Measurements from ENCODE around the gene RPL39L. TPM values are rescaled to one million over a fixed set of nuclear protein-coding genes. Genes with fewer than 3 reads are reported as not detected.

Gene RPL39L
- total and polyA plus RNA-seq, 10 of the 15 experiments (the other 5 are each of a cell fraction or from before 2014, with no cell fraction given) = 12.5 to 67.8 (median 31.3) TPM

DNA sequence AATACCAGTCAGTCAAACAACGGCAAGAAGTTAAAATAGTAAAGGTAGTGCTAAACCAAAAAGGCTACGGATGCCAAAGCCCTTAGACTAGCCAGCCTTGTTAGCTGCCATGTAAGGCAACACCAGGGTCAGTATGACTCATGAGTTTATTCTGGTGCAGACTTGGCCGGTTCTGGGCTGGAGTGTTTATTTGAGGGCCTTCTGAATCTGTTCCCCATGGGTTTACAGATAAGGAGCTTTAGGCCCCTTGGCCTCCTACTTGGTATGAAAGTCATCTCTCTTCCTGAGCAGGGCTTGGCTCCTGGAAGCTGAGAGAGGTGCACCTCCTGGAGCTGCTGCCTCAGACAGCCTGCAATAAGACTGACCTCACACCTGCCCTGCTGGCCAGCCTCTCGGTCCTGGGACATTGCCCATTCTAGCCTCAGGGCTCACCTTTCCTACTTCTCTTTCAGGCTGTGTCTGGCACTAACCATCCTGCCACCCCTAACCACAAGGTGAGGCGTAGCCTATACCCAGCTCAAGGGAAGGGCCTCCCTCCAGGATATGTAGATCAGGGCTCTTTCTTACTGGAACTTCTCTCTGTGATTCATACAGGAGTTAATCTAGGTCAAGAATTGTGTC, 47.6 kb upstream of the RPL39L start:
- Histone ChIP-seq H3K4me3 (no peak overlapping the region), H3K27ac (ENCODE audit: control insufficient read depth, insufficient read depth) (no peak overlapping the region), H4K20me1 (ENCODE audit: control insufficient read depth, insufficient read depth) (no peaks in the 10 kb centered on the region), H3K4me2 (ENCODE audit: control insufficient read depth, insufficient read depth) (no peak overlapping the region), H3K9ac (ENCODE audit: control insufficient read depth, insufficient read depth, low read length) (no peak overlapping the region), H3K4me1 (ENCODE audit: control insufficient read depth, insufficient read depth, low read length) (peaks cover 8% of the 10 kb centered on the region), H2AFZ (ENCODE audit: control insufficient read depth, low read depth, low read length) (no peak overlapping the region), H3K79me2 (ENCODE audit: control insufficient read depth, insufficient read depth, low read length) (no peaks in the 10 kb centered on the region), H3K9me3 (replicated peaks; ENCODE audit: control insufficient read depth, insufficient read depth, low read length) (no peaks in the 10 kb centered on the region; the same call in 2 of the 3 replicates), H3K27me3 (replicated peaks in 1 of 2; ENCODE audit: control insufficient read depth in 2 of 2, insufficient read depth in 2 of 2, low read length in 1 of 2) (no peaks in the 10 kb centered on the region; a peak in 1 of 4 replicates), H3K36me3 (ENCODE audit: control insufficient read depth in 2 of 2, insufficient read depth in 2 of 2, low read length in 1 of 2) (no peaks in the 10 kb centered on the region)
- peak; percentile 64 for ATAC-seq
- ChIA-PET CTCF (no interaction called here), RAD21 (ENCODE audit: unreplicated experiment) (no interaction called here), POLR2A (no interaction called here), SMC1A (ENCODE audit: uncharacterized antibody, unreplicated experiment) (no interaction called here)
- BruUV-seq (replicated peaks) = no TSS peak
- intact Hi-C loops (cut with micrococcal nuclease; ENCODE audit: unreplicated experiment) = no loop called here
- no peak for TF ChIP-seq JUNB (IDR thresholded peaks at IDR 0.05)
- no peak for TF ChIP-seq BHLHE40 (IDR thresholded peaks at IDR 0.05; ENCODE audit: borderline replicate concordance in 1 of 2, low read depth in 2 of 2, low read length in 1 of 2)
- 20% methylated on average over 5 of the region's 5 CpGs for WGBS (ENCODE audit: insufficient coverage, insufficient replicate concordance, low lambda C conversion rate, missing lambda C conversion rate)
- FAIRE-seq = no peak
- DNase-seq (ENCODE audit: low read depth, low spot score) = no peak
- in situ Hi-C loops (cut with MboI) = no loop called here

DNA sequence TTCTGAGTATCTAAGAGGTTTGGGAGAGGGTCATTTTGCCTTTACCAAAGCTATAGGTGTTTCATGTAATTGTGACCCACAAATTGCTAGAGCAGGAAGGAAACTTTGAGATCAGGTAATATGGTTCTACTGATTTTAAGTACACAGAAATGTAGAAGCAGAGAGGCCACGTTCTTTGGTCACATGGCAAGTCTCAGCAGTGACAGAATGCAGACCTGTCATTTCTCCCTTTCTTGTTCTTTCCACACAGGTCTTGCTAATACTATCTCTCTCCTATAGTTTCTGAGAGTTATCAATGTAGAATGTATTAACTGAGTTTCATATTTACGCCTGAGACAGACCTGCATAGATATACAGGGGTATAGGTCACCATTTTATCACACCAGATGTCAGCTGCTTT, 47.1 kb upstream of the RPL39L start:
- no peak overlapping the region for H3K27ac ChIP-seq (ENCODE audit: control insufficient read depth, insufficient read depth)
- WGBS (ENCODE audit: insufficient coverage, insufficient replicate concordance, low lambda C conversion rate, missing lambda C conversion rate) = 21% methylated on average over 2 of the region's 2 CpGs
- peaks cover 8% of the 10 kb centered on the region for H3K4me1 ChIP-seq (ENCODE audit: control insufficient read depth, insufficient read depth, low read length)
- H3K79me2 ChIP-seq (ENCODE audit: control insufficient read depth, insufficient read depth, low read length) = no peaks in the 10 kb centered on the region
- CTCF ChIA-PET = no interaction called here
- no peak overlapping the region for H2AFZ ChIP-seq (ENCODE audit: control insufficient read depth, low read depth, low read length)
- no peaks in the 10 kb centered on the region for H4K20me1 ChIP-seq (ENCODE audit: control insufficient read depth, insufficient read depth)
- SMC1A ChIA-PET (ENCODE audit: uncharacterized antibody, unreplicated experiment) = no interaction called here
- no peaks in the 10 kb centered on the region for H3K36me3 ChIP-seq (ENCODE audit: control insufficient read depth in 2 of 2, insufficient read depth in 2 of 2, low read length in 1 of 2)
- ATAC-seq (no peak; the same call in none of the 3 replicates), DNase-seq (ENCODE audit: low read depth, low spot score) (no peak), FAIRE-seq (no peak)
- no peak overlapping the region for H3K4me3 ChIP-seq
- RAD21 ChIA-PET (ENCODE audit: unreplicated experiment) = no interaction called here
- TF ChIP-seq POLR2AphosphoS2 (IDR thresholded peaks at IDR 0.05; ENCODE audit: low read depth, low read length) = no peak
- no peak for TF ChIP-seq PML (IDR thresholded peaks at IDR 0.05; ENCODE audit: low read length)
- TF ChIP-seq RAD51 (IDR thresholded peaks at IDR 0.05) = no peak
- TF ChIP-seq, protein P1, sequence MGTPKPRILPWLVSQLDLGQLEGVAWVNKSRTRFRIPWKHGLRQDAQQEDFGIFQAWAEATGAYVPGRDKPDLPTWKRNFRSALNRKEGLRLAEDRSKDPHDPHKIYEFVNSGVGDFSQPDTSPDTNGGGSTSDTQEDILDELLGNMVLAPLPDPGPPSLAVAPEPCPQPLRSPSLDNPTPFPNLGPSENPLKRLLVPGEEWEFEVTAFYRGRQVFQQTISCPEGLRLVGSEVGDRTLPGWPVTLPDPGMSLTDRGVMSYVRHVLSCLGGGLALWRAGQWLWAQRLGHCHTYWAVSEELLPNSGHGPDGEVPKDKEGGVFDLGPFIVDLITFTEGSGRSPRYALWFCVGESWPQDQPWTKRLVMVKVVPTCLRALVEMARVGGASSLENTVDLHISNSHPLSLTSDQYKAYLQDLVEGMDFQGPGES (IDR thresholded peaks at IDR 0.05) = no peak
- no TSS peak for BruUV-seq (replicated peaks)
- H3K9ac ChIP-seq (ENCODE audit: control insufficient read depth, insufficient read depth, low read length) = no peak overlapping the region
- in situ Hi-C loops (cut with MboI) (no loop called here), intact Hi-C loops (cut with micrococcal nuclease; ENCODE audit: unreplicated experiment) (no loop called here)
- H3K9me3 ChIP-seq (replicated peaks; ENCODE audit: control insufficient read depth, insufficient read depth, low read length) = no peaks in the 10 kb centered on the region; the same call in 2 of the 3 replicates
- POLR2A ChIA-PET = no interaction called here
- no peaks in the 10 kb centered on the region for H3K27me3 ChIP-seq (replicated peaks in 1 of 2; ENCODE audit: control insufficient read depth in 2 of 2, insufficient read depth in 2 of 2, low read length in 1 of 2)
- H3K4me2 ChIP-seq (ENCODE audit: control insufficient read depth, insufficient read depth) = no peak overlapping the region

Measured in GM12878 (cell line).